Endothelial cell of umbilical vein (primary cell): ENCODE results near the gene ARHGEF7. TPM values are rescaled to one million over a fixed set of nuclear protein-coding genes. Genes with fewer than 3 reads are reported as not detected.

Experiments
- BruUV-seq: library from RNA; stranded (reverse); fragments of 400-500 nt; replicated peaks from 2 replicates; lab custom pipeline; 2021; lab: Mats Ljungman, UMichigan
- CTCF ChIA-PET: fragments of 300-600, 350-600 bp; sonication (Branson Sonifier 250); formaldehyde crosslinking; loops from one replicate; lab custom pipeline; 2021; ENCODE audit warnings: antibody characterized with exemption, inconsistent platforms; lab: Charles Lee
- POLR2A ChIA-PET: fragments of 300-600, 350-600 bp; sonication (Branson Sonifier 250); formaldehyde crosslinking; loops from one replicate; lab custom pipeline; 2021; ENCODE audit warnings: antibody characterized with exemption, inconsistent platforms; lab: Charles Lee
- DNase-seq: peaks from one replicate; pipeline ENCODE4 v3.0.0-alpha.2; 2011; ENCODE audit warnings: low read depth, low spot score
- FAIRE-seq: peaks from 2 replicates; lab custom pipeline; 2011; peaks lifted over from hg19 to GRCh38; lab: Jason Lieb, UNC
- H2AFZ ChIP-seq: 2 replicates; pipeline ENCODE4 v1.6.0; 2012; ENCODE audit warnings: low read depth, low read length, control low read depth, inconsistent platforms
- H3K27ac ChIP-seq: 2 replicates; pipeline ENCODE4 v1.5.1; 2011; ENCODE audit warnings: low read depth, mild to moderate bottlenecking, control low read depth, low read length, moderate library complexity; ENCODE audit not compliant: insufficient read depth
- H3K27me3 ChIP-seq, 2 experiments: 2 replicates each; pipeline versions ENCODE4 v1.6.0 to v1.6.1; 2011; ENCODE audit warnings: low read length in 2 of 2, mixed read lengths in 1 of 2; ENCODE audit not compliant: control insufficient read depth in 2 of 2, insufficient read depth in 2 of 2
- H3K36me3 ChIP-seq, 2 experiments: 2 replicates in 1 of 2; 3 replicates in 1 of 2; pipeline ENCODE4 v1.5.1; 2011; ENCODE audit warnings: low read length in 2 of 2, mild to moderate bottlenecking in 1 of 2, moderate library complexity in 1 of 2; ENCODE audit not compliant: control insufficient read depth in 2 of 2, insufficient read depth in 2 of 2; ENCODE audit errors: extremely low read depth in 1 of 2
- H3K4me1 ChIP-seq: 3 replicates; pipeline ENCODE4 v1.5.1; 2011; ENCODE audit warnings: mild to moderate bottlenecking, low read length; ENCODE audit not compliant: control insufficient read depth, insufficient read depth; ENCODE audit errors: extremely low read depth
- H3K4me2 ChIP-seq: 2 replicates; pipeline ENCODE4 v1.6.1; 2011; ENCODE audit warnings: low read length, control low read depth, mixed read lengths; ENCODE audit not compliant: insufficient read depth
- H3K4me3 ChIP-seq, 3 experiments: fragments of 200-600 bp in 1 of 3; sonication (generic), shearing (Covaris generic) in 1 of 3; replicated peaks in 1 of 3; 2 replicates each; pipeline ENCODE4 v1.5.1; 2011 to 2016; ENCODE audit warnings: control low read depth in 3 of 3, low read length in 3 of 3, mild to moderate bottlenecking in 2 of 3, inconsistent platforms in 1 of 3, low read depth in 1 of 3, moderate library complexity in 1 of 3; ENCODE audit not compliant: insufficient read depth in 1 of 3
- H3K79me2 ChIP-seq: 2 replicates; pipeline ENCODE4 v1.6.0; 2012; ENCODE audit warnings: low read length, inconsistent platforms; ENCODE audit not compliant: control insufficient read depth, insufficient read depth
- H3K9ac ChIP-seq: replicated peaks from 2 replicates; pipeline ENCODE3; 2011; ENCODE audit warnings: low read length, control low read depth; ENCODE audit not compliant: insufficient read depth; ENCODE audit errors: extremely low read depth
- H3K9me1 ChIP-seq: replicated peaks from 3 replicates; pipeline ENCODE4 v1.6.0; 2011; ENCODE audit warnings: mild to moderate bottlenecking, low read length; ENCODE audit not compliant: control insufficient read depth, insufficient read depth; ENCODE audit errors: extremely low read depth
- H3K9me3 ChIP-seq: replicated peaks from 2 replicates; pipeline ENCODE4 v1.5.1; 2012; ENCODE audit warnings: low read length, inconsistent platforms; ENCODE audit not compliant: control insufficient read depth, insufficient read depth
- H4K20me1 ChIP-seq: replicated peaks from 2 replicates; pipeline ENCODE3; 2011; ENCODE audit warnings: mild to moderate bottlenecking, low read length; ENCODE audit not compliant: control insufficient read depth, insufficient read depth; ENCODE audit errors: extremely low read depth
- CTCF ChIP-seq, 2 donors: IDR thresholded peaks; 1 replicate in 1 of 2; 2 replicates in 1 of 2; pipeline ENCODE4 v1.5.1; 2011; ENCODE audit warnings: low read length in 2 of 2, mild to moderate bottlenecking in 2 of 2, moderate library complexity in 2 of 2, control low read depth in 1 of 2, inconsistent platforms in 1 of 2, low read depth in 1 of 2; ENCODE audit not compliant: insufficient read depth in 1 of 2; ENCODE audit errors: extremely low read depth in 1 of 2
- EZH2 ChIP-seq: IDR thresholded peaks from 2 replicates; pipeline ENCODE4 v1.6.1; 2012; ENCODE audit warnings: borderline replicate concordance, low read depth, mild to moderate bottlenecking, moderate library complexity, low read length, inconsistent platforms; ENCODE audit not compliant: severe bottlenecking
- FOS ChIP-seq: IDR thresholded peaks from 2 replicates; pipeline ENCODE4 v1.6.1; 2011; ENCODE audit warnings: mild to moderate bottlenecking, low read length, moderate library complexity, borderline replicate concordance; ENCODE audit not compliant: insufficient read depth
- GATA2 ChIP-seq: IDR thresholded peaks from 2 replicates; pipeline ENCODE4 v1.7.0; 2011; ENCODE audit warnings: low read depth, mild to moderate bottlenecking, moderate library complexity, mixed read lengths, low read length; ENCODE audit not compliant: insufficient read length, insufficient read depth
- JUN ChIP-seq: IDR thresholded peaks from 2 replicates; pipeline ENCODE4 v1.6.1; 2011; ENCODE audit warnings: borderline replicate concordance, low read depth; ENCODE audit not compliant: insufficient read length, insufficient read depth
- MAX ChIP-seq: IDR thresholded peaks from 2 replicates; pipeline ENCODE4 v1.6.1; 2011; ENCODE audit not compliant: insufficient read depth, insufficient read length
- MYC ChIP-seq: IDR thresholded peaks from one replicate; pipeline ENCODE4 v1.6.1; 2011; ENCODE audit warnings: mild to moderate bottlenecking, low read depth, low read length
- POLR2A ChIP-seq: IDR thresholded peaks from 2 replicates; pipeline ENCODE4 v1.6.1; 2012; ENCODE audit warnings: low read depth, mild to moderate bottlenecking, control low read depth, low read length
- POLR2AphosphoS5 ChIP-seq: IDR thresholded peaks from 2 replicates; pipeline ENCODE4 v1.6.1; 2012; ENCODE audit warnings: low read depth, mild to moderate bottlenecking, control low read depth, low read length, moderate library complexity; ENCODE audit not compliant: insufficient read depth
- dilution Hi-C: fragments of 300-500 bp; cut with MboI; formaldehyde crosslinking; loops from one replicate; pipeline ENCODE4 v1.15.0; 2019; ENCODE audit warnings: low sequenced_read_pairs; ENCODE audit not compliant: extremely low pct_ligation_motif_present
- intact Hi-C: fragments of 100-400 bp; cut with micrococcal nuclease; formaldehyde crosslinking; loops from one replicate; pipeline ENCODE4 v1.10.0; 2022
- polyA plus RNA-seq, 4 experiments: library from polyadenylated mRNA; depleted of rRNA in 3 of 4; stranded (reverse) in 3 of 4; unstranded in 1 of 4; fragments of >200 nt; gene quantifications; 2 replicates each; pipeline versions ENCODE4 v1.2.1 to v1.2.3, GENCODE V29; 2011 to 2012; ENCODE audit warnings: missing spikeins in 1 of 4
- total RNA-seq: library from RNA; stranded (reverse); gene quantifications from 2 replicates; pipeline ENCODE4 v1.2.3, GENCODE V29; 2021

The ARHGEF7 gene
- total and polyA plus RNA-seq, 2 donors (not counting 3 experiments of a cell fraction or from before 2014, with no cell fraction given) = 94.9 to 155 TPM

DNA sequence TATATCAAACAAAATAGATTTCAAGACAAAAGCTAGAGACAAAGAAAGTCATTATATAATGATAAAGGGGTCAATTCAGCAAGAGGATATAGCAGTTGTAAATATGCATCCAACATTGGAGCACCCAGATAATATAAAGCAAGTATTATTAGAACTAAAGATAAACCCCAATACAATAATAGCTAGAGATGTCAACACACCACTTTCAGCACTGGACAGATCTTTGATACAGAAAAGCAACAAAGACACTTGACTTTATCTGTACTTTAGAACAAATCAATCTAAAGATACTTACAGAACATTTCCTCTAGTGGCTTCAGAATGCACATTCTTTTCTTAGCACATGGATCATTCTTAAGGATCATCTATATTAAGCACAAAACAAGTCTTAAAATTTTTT lies 146.2 kb downstream of the ARHGEF7 start:
- ChIA-PET CTCF (interaction anchor here (1.0 to 1.7 kb wide), 2 partner anchors 9 to 12 kb away, joined by 4 read pairs; no protein-coding TSS in a partner anchor), POLR2A (no interaction called here)

More for the DNA sequence above, 146.2 kb downstream of the ARHGEF7 start:
- intact Hi-C loops (no loop called here), dilution Hi-C loops (no loop called here)
- FAIRE-seq (no peak), DNase-seq (no peak)
- H3K9ac ChIP-seq = no peak overlapping the region
- H4K20me1 ChIP-seq = peaks cover 2% of the 10 kb centered on the region
- peaks cover 14 to 28% of the 10 kb centered on the region in 2 experiments for H3K36me3 ChIP-seq
- no peak for TF ChIP-seq EZH2
- no peak for TF ChIP-seq POLR2A
- TF ChIP-seq MAX = no peak
- no peak for TF ChIP-seq GATA2
- TF ChIP-seq POLR2AphosphoS5 = no peak
- no peak for TF ChIP-seq FOS
- TF ChIP-seq JUN = no peak
- TF ChIP-seq CTCF (IDR thresholded peaks at IDR 0.05; ENCODE audit: extremely low read depth in 1 of 2, insufficient read depth in 1 of 2, low read depth in 1 of 2, low read length in 2 of 2) = no peak
- no peak for TF ChIP-seq MYC
- H3K4me2 ChIP-seq = no peak overlapping the region
- no peaks in the 10 kb centered on the region for H3K9me3 ChIP-seq
- no peak overlapping the region for H3K4me3 ChIP-seq
- H3K9me1 ChIP-seq = no peaks in the 10 kb centered on the region
- H3K27ac ChIP-seq = no peak overlapping the region
- no peaks in the 10 kb centered on the region for H3K27me3 ChIP-seq
- H3K79me2 ChIP-seq = peaks cover 29% of the 10 kb centered on the region
- BruUV-seq = no TSS peak
- no peak overlapping the region for H2AFZ ChIP-seq
- no peaks in the 10 kb centered on the region for H3K4me1 ChIP-seq
